Loucy (cell line): ENCODE data around the gene ISX.

ENCODE experiments used
- EZH2phosphoT487 ChIP-seq: fragments of 200-600 bp; IDR thresholded peaks from 2 replicates; pipeline ENCODE4 v1.6.1; 2018; ENCODE audit warnings: antibody characterized with exemption, mild to moderate bottlenecking, moderate library complexity, borderline replicate concordance
- TF ChIP-seq, protein P1 (sequence below): fragments of 200-600 bp; sonication (generic); conservative IDR thresholded peaks from 2 replicates; pipeline ENCODE4 v1.5.1; 2014; ENCODE audit warnings: mild to moderate bottlenecking, antibody characterized with exemption, low read length

DNA sequence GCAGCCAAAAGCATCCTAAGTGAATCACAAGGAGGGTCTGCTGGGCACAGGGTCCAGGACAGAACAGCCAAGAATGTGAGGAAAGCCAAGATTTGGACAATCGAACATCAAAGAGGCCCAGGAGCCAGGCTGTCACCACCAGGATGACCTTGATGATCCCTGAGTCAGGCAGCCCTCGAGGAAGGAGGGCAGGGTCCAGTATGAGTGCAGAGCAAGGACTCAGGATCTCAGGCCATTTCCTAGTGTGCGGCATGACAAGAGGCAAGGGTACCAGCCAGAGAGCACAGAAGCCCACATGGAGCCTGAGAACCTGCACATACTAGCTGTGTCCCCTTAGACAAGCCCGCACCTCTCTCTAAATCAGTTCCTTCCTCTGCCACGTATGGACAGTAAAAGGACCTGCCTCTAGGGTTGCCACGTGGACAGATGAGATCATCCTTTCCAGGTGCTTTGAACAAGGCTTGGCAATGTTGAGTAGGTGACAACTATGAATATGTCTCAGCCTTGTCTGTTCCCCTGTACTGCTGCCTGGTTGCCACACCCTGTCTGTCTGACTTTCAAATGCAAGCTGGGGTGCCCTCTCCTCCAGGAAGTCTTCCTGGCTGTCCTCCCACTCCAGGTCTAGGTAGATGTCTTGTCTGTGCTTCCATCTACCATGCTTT, 32.2 kb upstream of the ISX start:
- TF ChIP-seq, protein P1, sequence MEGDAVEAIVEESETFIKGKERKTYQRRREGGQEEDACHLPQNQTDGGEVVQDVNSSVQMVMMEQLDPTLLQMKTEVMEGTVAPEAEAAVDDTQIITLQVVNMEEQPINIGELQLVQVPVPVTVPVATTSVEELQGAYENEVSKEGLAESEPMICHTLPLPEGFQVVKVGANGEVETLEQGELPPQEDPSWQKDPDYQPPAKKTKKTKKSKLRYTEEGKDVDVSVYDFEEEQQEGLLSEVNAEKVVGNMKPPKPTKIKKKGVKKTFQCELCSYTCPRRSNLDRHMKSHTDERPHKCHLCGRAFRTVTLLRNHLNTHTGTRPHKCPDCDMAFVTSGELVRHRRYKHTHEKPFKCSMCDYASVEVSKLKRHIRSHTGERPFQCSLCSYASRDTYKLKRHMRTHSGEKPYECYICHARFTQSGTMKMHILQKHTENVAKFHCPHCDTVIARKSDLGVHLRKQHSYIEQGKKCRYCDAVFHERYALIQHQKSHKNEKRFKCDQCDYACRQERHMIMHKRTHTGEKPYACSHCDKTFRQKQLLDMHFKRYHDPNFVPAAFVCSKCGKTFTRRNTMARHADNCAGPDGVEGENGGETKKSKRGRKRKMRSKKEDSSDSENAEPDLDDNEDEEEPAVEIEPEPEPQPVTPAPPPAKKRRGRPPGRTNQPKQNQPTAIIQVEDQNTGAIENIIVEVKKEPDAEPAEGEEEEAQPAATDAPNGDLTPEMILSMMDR, result no peak
- TF ChIP-seq EZH2phosphoT487, result no peak
